Measurements from ENCODE around the gene DUSP28. TPM values are rescaled to one million over a fixed set of nuclear protein-coding genes. Genes with fewer than 3 reads are reported as not detected.

Gene DUSP28
- total and polyA plus RNA-seq, 2 of the 13 experiments (the other 11 are each of a cell fraction or from before 2014, with no cell fraction given), result 5.2 to 8.6 TPM

DNA sequence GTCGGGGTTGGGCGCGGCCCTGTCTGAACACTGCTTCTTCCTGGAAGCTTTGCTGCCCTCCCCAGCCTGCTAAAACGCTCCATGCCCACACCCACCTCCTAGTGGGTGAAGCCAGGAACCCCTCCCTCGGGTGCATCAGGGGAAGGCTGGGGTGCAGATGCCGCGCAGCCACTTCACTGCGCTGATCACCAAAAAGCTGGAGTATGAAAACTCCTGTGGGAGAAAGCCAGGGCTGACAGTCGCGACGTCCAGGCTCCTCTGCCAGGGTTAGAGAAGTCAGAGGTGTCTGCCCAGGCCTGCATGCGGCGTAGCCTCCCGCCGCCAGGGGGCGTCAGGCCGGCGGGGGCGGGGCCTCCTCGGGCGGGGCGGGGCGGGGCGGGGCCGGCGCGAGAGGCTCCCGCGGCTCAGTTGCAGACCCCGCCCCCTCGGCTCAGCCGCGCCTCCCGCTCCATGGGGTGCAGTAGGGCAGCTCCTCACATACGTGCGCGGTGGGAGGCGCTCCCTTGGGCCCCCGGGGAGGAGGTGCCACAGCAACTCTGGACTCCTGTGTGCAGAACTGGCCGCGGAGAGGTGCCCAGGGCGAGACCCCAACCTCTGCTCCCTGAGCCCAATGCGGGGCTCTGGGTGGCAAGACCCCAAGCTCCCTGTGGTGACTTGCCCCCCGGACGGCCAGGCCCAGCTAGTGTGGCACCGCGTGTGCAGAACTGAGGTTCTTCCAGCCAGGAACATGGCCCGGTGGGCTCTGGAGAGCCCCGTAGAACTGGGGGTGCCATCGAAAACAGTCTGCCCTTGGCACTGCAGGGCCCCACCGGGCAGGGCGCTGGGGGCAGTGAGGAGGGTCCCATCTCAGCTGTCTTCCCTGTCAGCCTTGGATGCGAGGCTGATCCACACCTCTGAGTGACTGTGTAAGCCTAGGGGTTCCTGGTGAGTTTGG is 6.3 kb downstream of the DUSP28 start (continued):
- TF ChIP-seq, protein P1, sequence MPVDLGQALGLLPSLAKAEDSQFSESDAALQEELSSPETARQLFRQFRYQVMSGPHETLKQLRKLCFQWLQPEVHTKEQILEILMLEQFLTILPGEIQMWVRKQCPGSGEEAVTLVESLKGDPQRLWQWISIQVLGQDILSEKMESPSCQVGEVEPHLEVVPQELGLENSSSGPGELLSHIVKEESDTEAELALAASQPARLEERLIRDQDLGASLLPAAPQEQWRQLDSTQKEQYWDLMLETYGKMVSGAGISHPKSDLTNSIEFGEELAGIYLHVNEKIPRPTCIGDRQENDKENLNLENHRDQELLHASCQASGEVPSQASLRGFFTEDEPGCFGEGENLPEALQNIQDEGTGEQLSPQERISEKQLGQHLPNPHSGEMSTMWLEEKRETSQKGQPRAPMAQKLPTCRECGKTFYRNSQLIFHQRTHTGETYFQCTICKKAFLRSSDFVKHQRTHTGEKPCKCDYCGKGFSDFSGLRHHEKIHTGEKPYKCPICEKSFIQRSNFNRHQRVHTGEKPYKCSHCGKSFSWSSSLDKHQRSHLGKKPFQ (CRISPR knock-in tag; IDR thresholded peaks at IDR 0.05; ENCODE audit: insufficient replicate concordance), result peak; percentile 68
- TF ChIP-seq RELA (CRISPR knock-in tag; IDR thresholded peaks at IDR 0.05) (no peak), ZNF251 (CRISPR knock-in tag; IDR thresholded peaks at IDR 0.05) (no peak), CBFB (CRISPR knock-in tag; IDR thresholded peaks at IDR 0.05) (no peak), RARG (CRISPR knock-in tag; IDR thresholded peaks at IDR 0.05; ENCODE audit: low read depth) (no peak), NBN (conservative IDR thresholded peaks at IDR 0.05) (no peak), ZNF136 (CRISPR knock-in tag; IDR thresholded peaks at IDR 0.05; ENCODE audit: low read depth) (0 out of 2 replicates have a peak, but pooled peaks have one; percentile 34), SNAI1 (CRISPR knock-in tag; IDR thresholded peaks at IDR 0.05; ENCODE audit: borderline replicate concordance) (no peak), PRMT3 (CRISPR knock-in tag; IDR thresholded peaks at IDR 0.05; ENCODE audit: borderline replicate concordance, low read depth) (no peak), SIN3B (IDR thresholded peaks at IDR 0.05; ENCODE audit: low read length) (no peak), PRPF4 (IDR thresholded peaks at IDR 0.05; ENCODE audit: low read depth, low read length, poor library complexity, severe bottlenecking) (no peak), ZMYM4 (CRISPR knock-in tag; IDR thresholded peaks at IDR 0.05) (peak; percentile 54; the same call in 1 of the 2 replicates), ETV5 (CRISPR knock-in tag; IDR thresholded peaks at IDR 0.05; ENCODE audit: borderline replicate concordance) (peak; percentile 34; the same call in 1 of the 2 replicates), ZNF343 (CRISPR knock-in tag; IDR thresholded peaks at IDR 0.05) (peak; percentile 7; the same call in 1 of the 2 replicates), NFYC (CRISPR knock-in tag; IDR thresholded peaks at IDR 0.05) (no peak), ZNF562 (CRISPR knock-in tag; IDR thresholded peaks at IDR 0.05; ENCODE audit: borderline replicate concordance) (no peak)
- TF ChIP-seq, protein P2, sequence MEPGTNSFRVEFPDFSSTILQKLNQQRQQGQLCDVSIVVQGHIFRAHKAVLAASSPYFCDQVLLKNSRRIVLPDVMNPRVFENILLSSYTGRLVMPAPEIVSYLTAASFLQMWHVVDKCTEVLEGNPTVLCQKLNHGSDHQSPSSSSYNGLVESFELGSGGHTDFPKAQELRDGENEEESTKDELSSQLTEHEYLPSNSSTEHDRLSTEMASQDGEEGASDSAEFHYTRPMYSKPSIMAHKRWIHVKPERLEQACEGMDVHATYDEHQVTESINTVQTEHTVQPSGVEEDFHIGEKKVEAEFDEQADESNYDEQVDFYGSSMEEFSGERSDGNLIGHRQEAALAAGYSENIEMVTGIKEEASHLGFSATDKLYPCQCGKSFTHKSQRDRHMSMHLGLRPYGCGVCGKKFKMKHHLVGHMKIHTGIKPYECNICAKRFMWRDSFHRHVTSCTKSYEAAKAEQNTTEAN (CRISPR knock-in tag; conservative IDR thresholded peaks at IDR 0.05), result no peak
- TF ChIP-seq, protein P3, sequence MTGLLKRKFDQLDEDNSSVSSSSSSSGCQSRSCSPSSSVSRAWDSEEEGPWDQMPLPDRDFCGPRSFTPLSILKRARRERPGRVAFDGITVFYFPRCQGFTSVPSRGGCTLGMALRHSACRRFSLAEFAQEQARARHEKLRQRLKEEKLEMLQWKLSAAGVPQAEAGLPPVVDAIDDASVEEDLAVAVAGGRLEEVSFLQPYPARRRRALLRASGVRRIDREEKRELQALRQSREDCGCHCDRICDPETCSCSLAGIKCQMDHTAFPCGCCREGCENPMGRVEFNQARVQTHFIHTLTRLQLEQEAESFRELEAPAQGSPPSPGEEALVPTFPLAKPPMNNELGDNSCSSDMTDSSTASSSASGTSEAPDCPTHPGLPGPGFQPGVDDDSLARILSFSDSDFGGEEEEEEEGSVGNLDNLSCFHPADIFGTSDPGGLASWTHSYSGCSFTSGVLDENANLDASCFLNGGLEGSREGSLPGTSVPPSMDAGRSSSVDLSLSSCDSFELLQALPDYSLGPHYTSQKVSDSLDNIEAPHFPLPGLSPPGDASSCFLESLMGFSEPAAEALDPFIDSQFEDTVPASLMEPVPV (CRISPR knock-in tag; IDR thresholded peaks at IDR 0.05), result no peak
- TF ChIP-seq, protein P4, sequence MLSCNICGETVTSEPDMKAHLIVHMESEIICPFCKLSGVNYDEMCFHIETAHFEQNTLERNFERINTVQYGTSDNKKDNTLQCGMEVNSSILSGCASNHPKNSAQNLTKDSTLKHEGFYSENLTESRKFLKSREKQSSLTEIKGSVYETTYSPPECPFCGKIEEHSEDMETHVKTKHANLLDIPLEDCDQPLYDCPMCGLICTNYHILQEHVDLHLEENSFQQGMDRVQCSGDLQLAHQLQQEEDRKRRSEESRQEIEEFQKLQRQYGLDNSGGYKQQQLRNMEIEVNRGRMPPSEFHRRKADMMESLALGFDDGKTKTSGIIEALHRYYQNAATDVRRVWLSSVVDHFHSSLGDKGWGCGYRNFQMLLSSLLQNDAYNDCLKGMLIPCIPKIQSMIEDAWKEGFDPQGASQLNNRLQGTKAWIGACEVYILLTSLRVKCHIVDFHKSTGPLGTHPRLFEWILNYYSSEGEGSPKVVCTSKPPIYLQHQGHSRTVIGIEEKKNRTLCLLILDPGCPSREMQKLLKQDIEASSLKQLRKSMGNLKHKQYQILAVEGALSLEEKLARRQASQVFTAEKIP (CRISPR knock-in tag; IDR thresholded peaks at IDR 0.05; ENCODE audit: borderline replicate concordance), result no peak
- TF ChIP-seq, protein P5, sequence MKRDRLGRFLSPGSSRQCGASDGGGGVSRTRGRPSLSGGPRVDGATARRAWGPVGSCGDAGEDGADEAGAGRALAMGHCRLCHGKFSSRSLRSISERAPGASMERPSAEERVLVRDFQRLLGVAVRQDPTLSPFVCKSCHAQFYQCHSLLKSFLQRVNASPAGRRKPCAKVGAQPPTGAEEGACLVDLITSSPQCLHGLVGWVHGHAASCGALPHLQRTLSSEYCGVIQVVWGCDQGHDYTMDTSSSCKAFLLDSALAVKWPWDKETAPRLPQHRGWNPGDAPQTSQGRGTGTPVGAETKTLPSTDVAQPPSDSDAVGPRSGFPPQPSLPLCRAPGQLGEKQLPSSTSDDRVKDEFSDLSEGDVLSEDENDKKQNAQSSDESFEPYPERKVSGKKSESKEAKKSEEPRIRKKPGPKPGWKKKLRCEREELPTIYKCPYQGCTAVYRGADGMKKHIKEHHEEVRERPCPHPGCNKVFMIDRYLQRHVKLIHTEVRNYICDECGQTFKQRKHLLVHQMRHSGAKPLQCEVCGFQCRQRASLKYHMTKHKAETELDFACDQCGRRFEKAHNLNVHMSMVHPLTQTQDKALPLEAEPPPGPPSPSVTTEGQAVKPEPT (CRISPR knock-in tag; IDR thresholded peaks at IDR 0.05; ENCODE audit: low read depth), result no peak
